ENCODE results near the gene LRRN2.

The LRRN2 gene

DNA sequence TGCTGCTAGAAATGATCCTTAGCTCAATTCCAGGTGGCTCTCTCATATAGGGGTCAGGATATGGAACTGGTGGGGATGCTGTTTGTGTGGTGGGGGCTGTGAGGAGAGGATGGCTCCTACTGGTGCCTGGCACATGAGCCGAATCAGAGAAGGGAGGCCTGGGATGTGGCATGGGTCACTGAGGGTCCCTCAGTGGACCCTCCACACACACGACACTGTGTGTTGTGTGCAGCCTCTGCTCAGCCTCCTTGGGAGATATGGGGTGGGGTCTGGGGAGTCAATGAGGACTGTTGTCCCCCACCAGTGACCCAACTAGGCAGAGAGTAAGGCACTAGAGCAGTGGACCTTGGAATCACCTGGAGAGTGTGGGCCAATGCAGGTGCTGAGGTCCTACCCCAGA, 3.2 kb upstream of the LRRN2 start:
- no peak for ATAC-seq

DNA sequence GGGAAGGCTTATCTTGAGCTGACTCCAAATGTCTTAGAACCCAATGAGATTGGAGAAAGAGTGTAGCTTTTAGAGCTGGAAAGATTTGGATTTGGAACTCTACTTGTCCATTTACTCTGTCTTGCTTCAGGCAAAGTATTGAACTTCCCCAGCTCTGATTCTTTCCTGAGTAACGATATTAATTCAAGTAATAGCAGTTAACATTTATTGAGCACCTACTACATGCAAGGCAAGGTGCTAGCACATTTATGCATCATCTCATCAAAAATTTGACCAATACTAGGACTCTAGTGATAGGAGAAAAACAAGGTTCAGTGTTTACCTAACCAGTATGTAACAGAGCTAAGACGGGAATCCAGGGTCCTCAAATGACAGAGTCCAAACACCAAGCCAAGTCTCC, 2.5 kb upstream of the LRRN2 start:
- no peak for ATAC-seq

DNA sequence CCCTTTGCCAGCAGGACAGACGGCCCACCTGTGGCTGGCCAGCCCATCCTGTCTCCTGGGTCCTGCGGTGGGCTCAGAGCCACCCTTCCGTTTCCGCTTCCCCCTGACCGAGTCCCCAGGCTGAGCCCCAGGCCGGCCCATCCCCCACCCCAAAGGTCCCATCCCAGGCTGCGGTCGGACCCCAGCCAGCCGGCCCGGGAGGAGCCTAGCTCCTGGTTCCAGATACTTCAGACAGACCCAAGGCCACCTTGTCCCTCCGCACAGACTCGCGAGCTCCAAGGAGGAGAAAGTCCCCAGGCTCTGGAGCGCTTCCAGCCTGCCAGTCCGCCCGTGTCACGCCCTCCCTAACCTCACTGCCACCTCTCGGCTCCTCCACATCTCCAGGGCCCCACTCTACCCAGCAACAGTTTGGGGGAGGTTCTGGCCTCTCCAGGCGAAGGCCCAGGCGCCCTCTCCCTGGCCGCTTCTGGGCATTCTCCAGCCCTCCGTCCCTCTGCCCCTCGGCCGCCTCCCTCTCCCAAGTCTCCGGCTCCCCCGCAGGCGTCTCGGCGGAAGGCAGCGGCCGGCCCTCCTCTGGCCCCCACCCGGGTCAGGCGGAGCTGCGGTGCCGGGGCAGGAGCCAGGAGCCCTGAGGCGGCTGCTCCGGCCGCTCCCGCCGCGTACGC, 835 bp downstream of the LRRN2 start:
- no peak for ATAC-seq

GRCh38 chr1:204684206-204684570, 1.4 kb downstream of the LRRN2 start:
- no peak for ATAC-seq

GRCh38 chr1:204683284-204684205, 2.0 kb downstream of the LRRN2 start:
- ATAC-seq = no peak

- no peak for ATAC-seq
Measured at GRCh38 chr1:204680461-204680860, 5.1 kb downstream of the LRRN2 start.

- ATAC-seq = no peak
Measured at GRCh38 chr1:204680051-204680450, 5.5 kb downstream of the LRRN2 start.

DNA sequence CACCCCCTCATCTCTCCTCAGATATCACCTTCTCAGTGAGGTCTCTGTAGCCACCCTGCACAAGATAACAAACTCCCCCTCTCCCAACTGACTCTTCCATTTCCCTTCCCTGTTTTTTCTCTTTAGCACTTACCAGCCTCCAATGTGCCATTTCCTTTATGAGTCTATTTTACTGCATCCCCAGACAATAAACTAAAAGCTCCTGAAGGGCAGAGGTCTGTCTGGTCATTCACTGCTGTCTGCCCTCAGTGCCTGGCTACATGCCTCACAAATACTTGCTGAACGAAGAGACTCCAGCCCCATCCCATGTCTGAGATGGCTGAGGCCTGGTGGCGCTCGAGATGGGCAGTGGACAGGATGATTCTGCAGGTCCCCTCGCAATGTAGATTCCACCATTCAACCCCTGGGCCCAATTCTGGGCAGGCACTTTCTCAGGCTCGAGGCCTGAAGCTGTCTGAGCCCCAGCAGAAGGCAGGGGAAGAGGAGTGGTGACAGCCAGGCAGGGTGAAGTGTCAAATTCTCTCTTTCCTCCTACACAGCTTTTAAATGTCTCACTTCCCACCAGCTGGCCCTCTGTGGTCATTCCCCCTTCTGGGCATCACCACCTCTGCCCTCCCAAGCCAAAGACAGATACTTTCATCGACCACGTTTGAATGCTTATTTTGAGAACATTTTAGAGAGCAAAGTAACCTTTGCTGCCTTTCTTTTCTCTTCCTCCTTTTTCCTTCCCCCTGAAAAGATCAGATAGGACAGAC, 6.6 kb downstream of the LRRN2 start:
- ATAC-seq = no peak

GRCh38 chr1:204677864-204678263, 7.7 kb downstream of the LRRN2 start:
- ATAC-seq = no peak

GRCh38 chr1:204676043-204676442, 9.5 kb downstream of the LRRN2 start:
- ATAC-seq = no peak

- ATAC-seq = no peak
Measured at GRCh38 chr1:204673909-204674649, 11.5 kb downstream of the LRRN2 start.

- no peak for ATAC-seq
Measured at GRCh38 chr1:204673209-204673608, 12.3 kb downstream of the LRRN2 start.

GRCh38 chr1:204672482-204673121, 12.9 kb downstream of the LRRN2 start:
- ATAC-seq = no peak

DNA sequence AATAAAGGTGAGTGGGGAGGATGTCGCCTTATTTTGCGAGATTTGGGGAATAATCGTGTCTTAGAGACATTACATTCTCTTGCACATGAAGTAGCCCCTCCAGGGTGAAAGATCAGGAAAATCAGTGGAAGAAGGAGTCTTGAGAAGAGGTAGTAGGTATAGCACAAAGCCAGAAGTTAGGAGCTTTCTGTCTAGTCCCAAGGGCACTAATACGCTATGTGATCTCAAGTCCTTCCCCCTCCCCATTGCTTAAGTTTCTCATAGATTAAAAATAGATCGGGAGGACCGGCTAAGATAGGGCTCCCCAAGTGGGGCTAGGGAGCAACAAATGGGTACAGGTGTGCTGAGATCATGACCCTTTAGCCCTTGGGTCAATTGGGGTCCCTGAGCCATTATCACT, 13.5 kb downstream of the LRRN2 start:
- ATAC-seq = no peak

DNA sequence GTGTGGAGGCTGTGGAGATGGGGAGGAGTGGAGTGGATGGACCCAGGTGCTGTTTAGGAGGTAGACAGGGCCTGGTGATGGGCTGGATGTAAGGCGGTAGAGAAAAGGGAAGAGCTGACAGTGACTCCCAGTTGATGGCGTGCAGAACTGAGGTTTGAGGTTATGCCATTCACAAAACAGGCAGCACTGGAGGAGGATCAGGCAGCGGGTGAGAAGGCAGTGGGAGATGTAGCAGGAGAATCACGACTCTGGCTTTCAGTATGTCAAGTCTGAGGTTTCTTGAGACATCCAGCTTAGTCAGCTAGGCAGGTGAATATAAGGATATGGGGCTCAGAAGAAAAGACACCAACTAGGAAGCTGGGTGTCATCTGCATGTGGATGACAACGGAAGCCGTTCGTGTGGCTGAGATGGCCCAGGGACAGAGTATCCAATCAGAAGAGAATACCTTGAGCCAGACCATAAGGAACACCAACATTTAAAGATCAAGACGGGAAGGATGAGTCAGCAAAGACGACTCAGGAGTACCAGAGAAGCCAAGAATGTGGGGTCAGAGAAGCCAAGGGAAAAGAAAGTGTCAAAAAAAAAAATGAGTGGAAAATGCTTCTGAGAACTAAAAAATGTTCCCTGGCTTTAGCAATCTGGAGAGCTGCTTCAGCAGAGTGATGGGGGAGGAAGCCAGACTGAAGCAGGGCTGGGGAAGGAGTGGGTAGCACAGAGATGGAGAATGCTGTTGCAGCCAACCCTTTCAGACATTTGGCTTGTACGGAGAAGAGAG, 15.2 kb downstream of the LRRN2 start:
- no peak for ATAC-seq

- ATAC-seq = no peak
Measured at GRCh38 chr1:204669579-204669978, 16.0 kb downstream of the LRRN2 start.

DNA sequence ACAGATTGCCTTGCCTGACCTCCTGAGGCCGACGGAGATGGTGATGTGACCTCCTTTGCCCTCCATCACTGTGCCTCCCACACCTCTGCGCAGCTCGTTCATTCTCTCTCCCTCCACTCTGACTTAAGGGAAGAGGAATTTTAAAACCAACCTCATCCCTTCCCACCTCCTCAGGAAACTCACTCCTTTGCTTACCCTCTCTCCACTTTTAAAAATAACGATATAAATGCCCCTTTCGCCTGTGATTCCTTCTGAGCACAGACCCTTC, 21.2 kb downstream of the LRRN2 start:
- ATAC-seq = no peak

GRCh38 chr1:204663644-204664383, 21.7 kb downstream of the LRRN2 start:
- ATAC-seq = no peak

- no peak for ATAC-seq
Measured at GRCh38 chr1:204662530-204662929, 23.0 kb downstream of the LRRN2 start.

DNA sequence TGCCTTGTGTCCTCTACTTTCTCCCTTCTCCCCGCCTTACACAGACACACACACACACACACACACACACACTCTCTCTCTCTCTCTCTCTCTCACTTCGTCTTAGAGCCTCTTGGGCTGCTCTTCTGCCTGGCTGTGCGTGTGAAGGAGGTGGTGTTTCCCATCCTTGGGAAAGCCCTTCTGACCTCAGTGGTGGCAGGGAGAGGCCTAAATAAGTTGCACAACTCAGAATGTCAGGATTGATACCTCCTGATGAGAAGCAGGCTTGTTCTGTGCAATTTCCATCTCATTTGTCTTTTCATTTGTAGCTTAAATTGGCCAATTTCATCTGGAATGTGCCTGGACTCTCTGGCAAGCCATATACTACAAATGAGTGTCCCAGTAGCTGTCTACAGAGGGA, 25.0 kb downstream of the LRRN2 start:
- ATAC-seq = no peak

- no peak for ATAC-seq
Measured at GRCh38 chr1:204659056-204659455, 26.5 kb downstream of the LRRN2 start.
